ENCODE data around the gene LRP11.
A peak's percentile ranks its signal among the peaks of the same experiment; 100 is the strongest.
"Not testable (repeated sequence)": the region's sequence is repeated elsewhere in the genome, so short reads cannot be mapped to it uniquely, and the experiment has no call there.

The LRP11 gene

GRCh38 chr6:149863698-149864577, at the start of gene LRP11:
TSS of gene LRP11 (minus strand) at chr6:149864359. CDS start at chr6:149864020, 339 bp downstream.
- peak; percentile 90 for DNase-seq (ENCODE audit: low read depth)
- TF ChIP-seq CTCF (IDR thresholded peaks at IDR 0.05; ENCODE audit: insufficient read depth, low read depth, low read length, missing control alignments), result no peak
- peak within 1 kb of the TSS; percentile 83 for H3K4me3 ChIP-seq (ENCODE audit: low read length)

GRCh38 chr6:149913540-149914240, 49.5 kb upstream of the LRP11 start:
- DNase-seq (ENCODE audit: low read depth), result no peak
- TF ChIP-seq CTCF (IDR thresholded peaks at IDR 0.05; ENCODE audit: insufficient read depth, low read depth, low read length, missing control alignments), result no peak
- H3K4me3 ChIP-seq (ENCODE audit: low read length), result no peak overlapping the region

GRCh38 chr6:149913085-149913484, 48.9 kb upstream of the LRP11 start:
- no peak overlapping the region for H3K4me3 ChIP-seq (ENCODE audit: low read length)
- TF ChIP-seq CTCF (IDR thresholded peaks at IDR 0.05; ENCODE audit: insufficient read depth, low read depth, low read length, missing control alignments), result no peak
- peak; percentile 29 for DNase-seq (ENCODE audit: low read depth)

GRCh38 chr6:149912680-149913079, 48.5 kb upstream of the LRP11 start:
- not testable (repeated sequence) for DNase-seq (ENCODE audit: low read depth); H3K4me3 ChIP-seq (ENCODE audit: low read length)

- no peak for TF ChIP-seq CTCF (IDR thresholded peaks at IDR 0.05; ENCODE audit: insufficient read depth, low read depth, low read length, missing control alignments)
- no peak overlapping the region for H3K4me3 ChIP-seq (ENCODE audit: low read length)
- DNase-seq (ENCODE audit: low read depth), result no peak
Measured at GRCh38 chr6:149910721-149911151, 46.6 kb upstream of the LRP11 start.

GRCh38 chr6:149909701-149910470, 45.7 kb upstream of the LRP11 start:
- H3K4me3 ChIP-seq (ENCODE audit: low read length), result no peak overlapping the region
- no peak for DNase-seq (ENCODE audit: low read depth)
- no peak for TF ChIP-seq CTCF (IDR thresholded peaks at IDR 0.05; ENCODE audit: insufficient read depth, low read depth, low read length, missing control alignments)

GRCh38 chr6:149908480-149908879, 44.3 kb upstream of the LRP11 start:
- DNase-seq (ENCODE audit: low read depth); H3K4me3 ChIP-seq (ENCODE audit: low read length): not testable (repeated sequence)

Data from epithelial cell of esophagus (primary cell).